Measurements from ENCODE around the gene ADRB1. TPM values are rescaled to one million over a fixed set of nuclear protein-coding genes. Genes with fewer than 3 reads are reported as not detected.

Gene ADRB1
- total RNA-seq, 1 donor from 2014 or later, result 3.3 TPM

DNA sequence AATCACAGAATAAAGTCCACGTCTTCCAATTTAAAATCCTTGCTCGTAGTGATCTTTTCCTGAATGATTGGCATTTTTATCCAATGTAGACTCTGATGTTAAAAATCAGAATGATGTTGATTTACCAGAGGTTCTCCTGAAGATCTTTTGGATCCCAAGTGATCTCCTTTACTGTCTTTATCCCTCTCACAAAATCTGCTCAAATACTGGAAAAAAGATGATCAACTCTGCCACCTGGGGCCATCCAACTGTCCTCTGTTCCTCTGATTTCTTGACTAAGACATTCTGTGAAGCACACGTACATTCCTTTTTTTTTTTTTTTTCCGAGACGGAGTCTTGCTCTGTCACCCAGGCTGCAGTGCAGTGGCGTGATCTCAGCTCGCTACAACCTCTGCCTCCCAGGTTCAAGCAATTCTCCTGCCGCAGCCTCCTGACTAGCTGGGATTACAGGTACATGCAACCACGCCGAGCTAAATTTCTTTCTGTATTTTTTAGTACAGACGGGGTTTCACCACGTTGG lies 18.0 kb upstream of the ADRB1 start:
- DNase-seq (ENCODE audit: low spot score in 2 of 2), result no peak
- no peak for FAIRE-seq

DNA sequence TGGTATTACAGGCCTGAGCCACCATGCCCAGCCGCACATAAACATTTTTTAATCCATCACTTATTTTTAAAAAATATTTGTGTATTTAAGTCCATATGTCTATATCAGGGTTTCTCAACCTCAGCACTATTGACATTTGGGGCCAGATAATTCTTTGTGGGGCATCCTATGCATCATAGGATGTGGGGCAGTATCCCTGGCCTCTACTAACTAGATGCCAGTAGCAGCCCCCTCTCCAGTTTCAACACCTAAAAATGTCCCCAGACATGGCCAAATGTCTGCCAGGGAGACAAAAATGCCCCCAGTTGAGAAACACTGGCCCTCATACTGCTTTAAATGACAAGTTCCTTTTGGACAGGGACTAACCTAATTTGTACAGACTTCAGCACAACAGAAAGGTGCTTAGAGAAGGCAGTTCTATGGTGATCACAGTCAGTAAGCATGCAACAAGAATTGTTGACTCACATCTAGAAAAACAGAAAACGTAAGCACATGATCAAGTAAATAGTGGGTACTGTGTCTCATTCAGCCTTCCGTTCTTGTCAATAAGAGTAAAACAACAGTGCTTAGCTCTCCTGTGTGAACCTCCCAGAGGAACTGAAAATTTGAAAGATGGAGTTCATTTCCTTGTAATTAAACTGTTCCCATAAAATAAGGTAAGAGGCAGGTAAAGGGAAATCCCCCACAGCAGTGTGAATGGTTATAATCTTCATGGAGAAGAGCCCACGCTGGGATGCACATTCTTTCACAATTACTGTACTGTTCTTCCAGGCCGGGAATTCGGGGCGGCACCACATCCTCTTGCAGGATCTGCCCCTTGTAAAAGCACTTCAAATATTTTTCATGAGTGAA lies 17.3 kb upstream of the ADRB1 start:
- DNase-seq (ENCODE audit: low spot score in 2 of 2), result no peak
- no peak for FAIRE-seq

GRCh38 chr10:114027041-114027394 lies 16.6 kb upstream of the ADRB1 start:
- no peak for FAIRE-seq

GRCh38 chr10:114027951-114028350 lies 15.7 kb upstream of the ADRB1 start:
- FAIRE-seq (no peak), DNase-seq (ENCODE audit: low spot score in 2 of 2) (no peak)

More at GRCh38 chr10:114027041-114027394, 16.6 kb upstream of the ADRB1 start:
- no peak for DNase-seq (ENCODE audit: low spot score in 2 of 2)

DNA sequence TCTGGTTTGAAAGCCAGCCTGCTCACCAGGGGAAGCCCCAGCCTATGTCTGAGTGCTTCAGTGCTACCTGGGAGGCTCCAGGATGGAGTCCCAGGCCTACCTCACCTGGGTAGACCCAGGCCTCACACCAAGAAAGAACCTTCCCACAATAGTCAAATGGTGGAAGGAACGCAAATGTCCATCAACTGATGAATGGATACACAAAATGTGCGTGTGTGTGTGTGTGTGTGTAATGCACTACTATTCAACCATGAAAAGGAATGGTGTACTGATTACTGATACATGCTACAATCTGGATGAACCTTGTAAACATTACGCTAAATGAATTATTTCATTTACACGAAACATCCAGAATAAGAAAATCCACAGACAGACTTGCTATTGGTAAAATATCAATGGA lies 15.2 kb upstream of the ADRB1 start:
- DNase-seq (ENCODE audit: low spot score in 2 of 2), result no peak

DNA sequence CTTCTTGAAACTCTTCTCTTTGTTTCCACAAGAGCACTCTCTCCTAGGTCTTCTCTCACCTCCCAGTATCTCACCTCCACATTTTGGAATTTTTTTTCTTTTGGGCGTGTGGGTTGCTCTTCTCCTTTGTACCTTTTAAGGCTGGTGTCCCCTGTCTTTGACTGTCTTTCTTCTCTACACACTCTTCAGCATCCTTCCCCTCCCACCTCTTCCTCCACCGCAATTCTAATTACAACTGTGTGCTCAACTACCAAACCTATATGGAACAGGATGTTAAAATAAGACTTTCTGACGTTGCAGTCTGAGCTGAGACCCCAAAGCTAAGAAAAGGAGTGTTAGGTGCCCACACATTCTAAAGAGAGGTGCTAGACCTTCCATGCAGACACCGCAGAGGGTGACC lies 14.0 kb upstream of the ADRB1 start:
- no peak for FAIRE-seq
- no peak for DNase-seq (ENCODE audit: low spot score in 2 of 2)

More for the DNA sequence above, 15.2 kb upstream of the ADRB1 start:
- no peak for FAIRE-seq

GRCh38 chr10:114030140-114030539 lies 13.5 kb upstream of the ADRB1 start:
- DNase-seq (ENCODE audit: low spot score in 2 of 2) (no peak), FAIRE-seq (no peak)

DNA sequence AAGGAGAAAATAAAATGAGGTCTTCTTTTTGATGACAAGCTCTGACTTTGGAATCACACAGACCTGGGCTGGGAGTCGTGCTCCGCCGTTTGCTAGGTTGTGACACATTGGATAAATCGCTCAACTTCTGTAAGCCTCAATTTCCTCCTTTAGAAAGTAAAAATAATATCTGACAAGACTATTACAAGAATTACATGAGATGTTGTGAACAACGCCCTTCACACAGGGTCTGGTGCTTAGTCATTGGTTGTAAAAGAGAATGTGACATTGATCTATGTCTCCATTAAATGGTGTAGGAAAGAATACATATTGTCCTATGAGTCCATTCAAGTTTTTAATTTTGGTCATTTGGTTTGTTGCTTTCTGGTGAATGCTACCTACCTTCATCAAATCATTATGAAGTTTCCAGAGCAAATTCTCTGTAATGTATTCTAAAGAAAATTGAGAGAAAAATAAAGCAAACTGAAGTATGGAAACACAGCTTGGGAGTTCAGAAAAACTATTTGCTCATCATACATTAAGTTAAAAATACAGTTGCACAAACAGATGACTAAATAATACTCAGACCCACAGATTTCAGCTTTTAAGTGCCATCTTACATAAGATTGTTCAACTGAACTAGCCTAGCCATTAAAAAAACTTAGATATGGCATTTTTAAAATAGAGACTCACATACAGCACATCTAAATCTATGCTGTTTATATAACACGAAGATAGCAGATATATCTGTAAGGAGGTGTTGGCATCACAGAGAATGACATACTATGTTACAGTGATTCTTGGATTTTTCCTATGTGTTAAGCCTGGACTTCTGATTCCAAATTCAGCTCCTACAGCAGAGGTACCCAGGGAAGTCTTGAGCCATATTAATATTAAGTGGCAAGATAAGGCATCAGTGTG lies 12.3 kb upstream of the ADRB1 start:
- no peak for FAIRE-seq
- no peak for DNase-seq (ENCODE audit: low spot score in 2 of 2)

- no peak for FAIRE-seq
These were observed 10.1 kb upstream of the ADRB1 start for GRCh38 chr10:114033566-114033965.

GRCh38 chr10:114034923-114035645 lies 8.6 kb upstream of the ADRB1 start:
- DNase-seq (ENCODE audit: low spot score in 2 of 2) (no peak), FAIRE-seq (no peak)

More at GRCh38 chr10:114033566-114033965, 10.1 kb upstream of the ADRB1 start:
- no peak for DNase-seq (ENCODE audit: low spot score in 2 of 2)

DNA sequence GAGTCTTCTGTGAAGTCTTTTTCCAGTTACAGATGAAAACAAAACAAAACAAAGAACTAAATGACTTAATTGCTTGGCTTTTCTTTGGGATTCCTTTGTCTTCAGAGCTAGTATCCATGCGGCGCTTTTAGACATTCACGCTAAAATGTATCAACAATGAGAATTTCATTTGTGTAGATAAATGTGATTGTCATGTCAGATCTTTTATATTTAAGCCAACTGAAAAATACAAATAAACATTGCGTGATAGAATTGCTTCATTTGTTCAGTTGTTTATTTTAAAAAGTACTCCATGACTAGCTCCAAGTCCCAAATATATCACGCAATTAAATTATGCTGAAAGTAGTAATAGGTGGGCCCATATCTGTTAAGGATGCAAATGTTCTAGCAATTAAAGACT lies 7.9 kb upstream of the ADRB1 start:
- FAIRE-seq, result no peak
- no peak for DNase-seq (ENCODE audit: low spot score in 2 of 2)

DNA sequence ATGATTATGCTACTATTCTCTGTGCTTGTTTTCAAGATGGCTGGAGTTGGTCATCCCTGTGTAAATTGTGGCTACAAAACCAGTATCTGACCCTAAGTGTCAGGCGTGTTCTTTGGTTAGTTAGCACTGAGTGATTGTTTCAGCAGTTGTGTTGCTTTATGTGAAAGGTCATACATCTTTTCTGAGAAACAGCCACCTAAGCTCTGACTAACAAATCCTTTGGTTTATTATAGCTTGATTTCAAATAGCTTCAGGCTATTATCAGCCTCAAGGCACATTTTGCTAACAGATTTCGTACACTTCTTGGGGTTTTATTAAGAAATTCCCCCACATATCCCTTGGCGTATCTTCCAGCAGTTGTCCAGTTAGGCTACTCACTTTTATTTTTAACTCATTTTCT lies 4.8 kb upstream of the ADRB1 start:
- no peak for DNase-seq (ENCODE audit: low spot score in 2 of 2)
- no peak for FAIRE-seq

- no peak for FAIRE-seq
- DNase-seq (ENCODE audit: low spot score in 2 of 2), result no peak
These were observed 2.5 kb upstream of the ADRB1 start for GRCh38 chr10:114041166-114041565.

DNA sequence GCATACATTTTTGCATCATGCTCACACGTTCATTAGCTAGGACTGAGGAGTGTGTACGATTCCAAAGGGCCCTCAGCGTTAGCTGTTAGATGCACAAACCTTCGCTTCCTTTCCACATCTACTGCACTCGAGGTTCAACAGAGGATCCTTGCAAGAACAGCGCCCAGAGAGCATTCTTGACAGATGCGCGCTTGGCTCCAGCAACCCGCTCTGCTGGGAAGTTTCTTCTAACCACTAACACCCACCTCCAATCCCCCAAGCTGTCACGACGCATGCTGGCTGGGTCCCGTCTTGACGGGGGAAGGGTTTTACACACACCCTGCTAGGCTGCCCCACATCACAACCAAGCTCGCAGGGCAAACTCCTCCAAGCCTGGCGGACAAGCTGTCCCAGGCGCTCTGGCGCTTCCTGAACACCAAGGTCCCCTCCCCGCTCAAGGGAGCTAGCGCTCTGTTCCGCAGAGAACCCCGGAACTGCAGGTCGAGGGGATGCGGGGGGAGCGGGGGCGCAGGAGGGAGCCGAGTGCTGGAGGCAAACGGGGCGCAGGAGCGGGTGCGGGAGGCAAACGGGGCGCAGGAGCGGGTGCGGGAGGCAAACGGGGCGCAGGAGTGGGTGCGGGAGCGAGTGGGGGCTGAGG lies 653 bp upstream of the ADRB1 start:
- no peak for FAIRE-seq
- peak; percentile 46 to 52 for DNase-seq (ENCODE audit: low spot score in 2 of 2)

GRCh38 chr10:114044247-114045135 lies 825 bp downstream of the ADRB1 start:
- peak; percentile 27 to 44 for DNase-seq (ENCODE audit: low spot score in 2 of 2)
- no peak for FAIRE-seq

DNA sequence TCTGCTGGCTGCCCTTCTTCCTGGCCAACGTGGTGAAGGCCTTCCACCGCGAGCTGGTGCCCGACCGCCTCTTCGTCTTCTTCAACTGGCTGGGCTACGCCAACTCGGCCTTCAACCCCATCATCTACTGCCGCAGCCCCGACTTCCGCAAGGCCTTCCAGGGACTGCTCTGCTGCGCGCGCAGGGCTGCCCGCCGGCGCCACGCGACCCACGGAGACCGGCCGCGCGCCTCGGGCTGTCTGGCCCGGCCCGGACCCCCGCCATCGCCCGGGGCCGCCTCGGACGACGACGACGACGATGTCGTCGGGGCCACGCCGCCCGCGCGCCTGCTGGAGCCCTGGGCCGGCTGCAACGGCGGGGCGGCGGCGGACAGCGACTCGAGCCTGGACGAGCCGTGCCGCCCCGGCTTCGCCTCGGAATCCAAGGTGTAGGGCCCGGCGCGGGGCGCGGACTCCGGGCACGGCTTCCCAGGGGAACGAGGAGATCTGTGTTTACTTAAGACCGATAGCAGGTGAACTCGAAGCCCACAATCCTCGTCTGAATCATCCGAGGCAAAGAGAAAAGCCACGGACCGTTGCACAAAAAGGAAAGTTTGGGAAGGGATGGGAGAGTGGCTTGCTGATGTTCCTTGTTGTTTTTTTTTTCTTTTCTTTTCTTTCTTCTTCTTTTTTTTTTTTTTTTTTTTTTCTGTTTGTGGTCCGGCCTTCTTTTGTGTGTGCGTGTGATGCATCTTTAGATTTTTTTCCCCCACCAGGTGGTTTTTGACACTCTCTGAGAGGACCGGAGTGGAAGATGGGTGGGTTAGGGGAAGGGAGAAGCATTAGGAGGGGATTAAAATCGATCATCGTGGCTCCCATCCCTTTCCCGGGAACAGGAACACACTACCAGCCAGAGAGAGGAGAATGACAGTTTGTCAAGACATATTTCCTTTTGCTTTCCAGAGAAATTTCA lies 1.7 kb downstream of the ADRB1 start:
- FAIRE-seq (no peak), DNase-seq (ENCODE audit: low spot score in 2 of 2) (peak in 1 of 2 donors; percentile 44)

- DNase-seq (ENCODE audit: low spot score in 2 of 2) (no peak), FAIRE-seq (no peak)
These were observed 2.4 kb downstream of the ADRB1 start for GRCh38 chr10:114046087-114046458.

DNA sequence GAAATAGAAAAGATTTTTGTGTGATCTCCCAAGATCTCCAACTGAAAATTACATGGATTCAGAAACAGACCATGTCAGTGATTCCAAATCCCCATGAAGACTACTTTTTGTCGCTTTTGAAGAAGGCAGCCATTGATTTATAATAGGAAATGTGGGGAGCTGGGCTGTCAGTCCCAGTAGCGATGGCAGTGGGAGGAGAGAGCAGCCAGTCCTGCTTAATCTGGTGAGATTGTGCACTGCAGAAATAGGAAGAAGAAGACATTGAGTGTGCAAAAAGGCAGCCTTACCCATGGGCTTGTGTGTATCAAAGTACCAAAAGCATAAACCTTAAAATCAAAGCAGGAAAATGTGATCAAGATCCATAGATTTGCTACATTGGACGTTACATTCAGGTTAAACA lies 4.8 kb downstream of the ADRB1 start:
- no peak for FAIRE-seq
- no peak for DNase-seq (ENCODE audit: low spot score in 2 of 2)

Data from frontal cortex (tissue), 4 donors.